Astrocyte (in vitro differentiated cells and primary cell): ENCODE results near the gene RYR2. TPM values are rescaled to one million over a fixed set of nuclear protein-coding genes. Genes with fewer than 3 reads are reported as not detected.

ENCODE experiments used
- DNase-seq: peaks from one replicate; pipeline ENCODE4 v3.0.0-alpha.2; 2010; ENCODE audit warnings: low read depth
- FAIRE-seq: peaks from 2 replicates; lab custom pipeline; 2011; peaks lifted over from hg19 to GRCh38; lab: Jason Lieb, UNC
- H2AFZ ChIP-seq: 2 replicates; pipeline ENCODE4 v1.6.0; 2012; ENCODE audit warnings: low read depth, low read length, inconsistent platforms
- H3K27ac ChIP-seq: 2 replicates; pipeline ENCODE4 v1.5.1; 2011; ENCODE audit warnings: low read depth, low read length, inconsistent platforms
- H3K27me3 ChIP-seq: 2 replicates; pipeline ENCODE4 v1.6.0; 2011; ENCODE audit warnings: low read length, inconsistent platforms; ENCODE audit not compliant: insufficient read depth
- H3K36me3 ChIP-seq: 2 replicates; pipeline ENCODE4 v1.5.1; 2011; ENCODE audit warnings: low read length, inconsistent platforms; ENCODE audit not compliant: insufficient read depth
- H3K4me1 ChIP-seq: 2 replicates; pipeline ENCODE4 v1.5.1; 2011; ENCODE audit warnings: low read length, inconsistent platforms; ENCODE audit not compliant: insufficient read depth
- H3K4me2 ChIP-seq: 2 replicates; pipeline ENCODE4 v1.6.0; 2012; ENCODE audit warnings: low read length, inconsistent platforms
- H3K4me3 ChIP-seq: 2 replicates; pipeline ENCODE4 v1.5.1; 2011; ENCODE audit warnings: low read depth, mild to moderate bottlenecking, low read length, inconsistent platforms; ENCODE audit not compliant: insufficient read depth
- H3K79me2 ChIP-seq: 2 replicates; pipeline ENCODE4 v1.6.0; 2012; ENCODE audit warnings: mild to moderate bottlenecking, low read length, inconsistent platforms; ENCODE audit not compliant: insufficient read depth
- H3K9ac ChIP-seq: 2 replicates; pipeline ENCODE4 v1.6.0; 2012; ENCODE audit warnings: mild to moderate bottlenecking, low read length, inconsistent platforms
- H3K9me3 ChIP-seq: 2 replicates; pipeline ENCODE4 v1.5.1; 2012; ENCODE audit warnings: low read depth, mild to moderate bottlenecking, low read length, inconsistent platforms; ENCODE audit not compliant: insufficient read depth
- H4K20me1 ChIP-seq: 2 replicates; pipeline ENCODE4 v1.6.0; 2012; ENCODE audit warnings: low read length, inconsistent platforms; ENCODE audit not compliant: insufficient read depth
- H3K27ac Mint-ChIP-seq: one replicate; pipeline ENCODE4 v1.8.0; 2021; ENCODE audit warnings: mild to moderate bottlenecking, mixed read lengths; ENCODE audit not compliant: unreplicated experiment
- H3K27me3 Mint-ChIP-seq: one replicate; pipeline ENCODE4 v1.8.0; 2021; ENCODE audit warnings: low read depth, mixed read lengths; ENCODE audit not compliant: unreplicated experiment
- H3K36me3 Mint-ChIP-seq: one replicate; pipeline ENCODE4 v1.8.0; 2021; ENCODE audit warnings: low read depth, mixed read lengths; ENCODE audit not compliant: unreplicated experiment
- H3K4me1 Mint-ChIP-seq: one replicate; pipeline ENCODE4 v1.8.0; 2021; ENCODE audit warnings: low read depth, mixed read lengths; ENCODE audit not compliant: unreplicated experiment
- H3K4me3 Mint-ChIP-seq: one replicate; pipeline ENCODE4 v1.8.0; 2021; ENCODE audit warnings: mild to moderate bottlenecking, moderate library complexity, mixed read lengths; ENCODE audit not compliant: unreplicated experiment
- H3K9me3 Mint-ChIP-seq: one replicate; pipeline ENCODE4 v1.8.0; 2021; ENCODE audit warnings: mild to moderate bottlenecking, mixed read lengths; ENCODE audit not compliant: unreplicated experiment
- EZH2 ChIP-seq: IDR thresholded peaks from 2 replicates; pipeline ENCODE4 v1.6.1; 2012; ENCODE audit warnings: mild to moderate bottlenecking, low read length, inconsistent platforms; ENCODE audit not compliant: insufficient read depth
- total RNA-seq: library from RNA; stranded (reverse); gene quantifications from 2 replicates; pipeline ENCODE4 v1.2.1, GENCODE V29; 2021
- TF ChIP-seq, protein P1 (sequence below): IDR thresholded peaks from 2 replicates; pipeline ENCODE4 v1.5.1; 2011; ENCODE audit warnings: low read depth, mild to moderate bottlenecking, inconsistent platforms, low read length, moderate library complexity; ENCODE audit not compliant: insufficient read depth

Gene RYR2
- total RNA-seq, 1 donor from 2014 or later: 0.30 TPM

- no peak for DNase-seq
- H3K27ac Mint-ChIP-seq: no peak overlapping the region
- H3K79me2 ChIP-seq: no peaks in the 10 kb centered on the region
- no peaks in the 10 kb centered on the region for H3K4me1 ChIP-seq
- no peaks in the 10 kb centered on the region for H3K9me3 Mint-ChIP-seq
- H3K4me3 ChIP-seq: no peak overlapping the region
- H3K9me3 ChIP-seq: no peaks in the 10 kb centered on the region
- no peak overlapping the region for H3K4me3 Mint-ChIP-seq
- no peak for TF ChIP-seq EZH2
- TF ChIP-seq, protein P1, sequence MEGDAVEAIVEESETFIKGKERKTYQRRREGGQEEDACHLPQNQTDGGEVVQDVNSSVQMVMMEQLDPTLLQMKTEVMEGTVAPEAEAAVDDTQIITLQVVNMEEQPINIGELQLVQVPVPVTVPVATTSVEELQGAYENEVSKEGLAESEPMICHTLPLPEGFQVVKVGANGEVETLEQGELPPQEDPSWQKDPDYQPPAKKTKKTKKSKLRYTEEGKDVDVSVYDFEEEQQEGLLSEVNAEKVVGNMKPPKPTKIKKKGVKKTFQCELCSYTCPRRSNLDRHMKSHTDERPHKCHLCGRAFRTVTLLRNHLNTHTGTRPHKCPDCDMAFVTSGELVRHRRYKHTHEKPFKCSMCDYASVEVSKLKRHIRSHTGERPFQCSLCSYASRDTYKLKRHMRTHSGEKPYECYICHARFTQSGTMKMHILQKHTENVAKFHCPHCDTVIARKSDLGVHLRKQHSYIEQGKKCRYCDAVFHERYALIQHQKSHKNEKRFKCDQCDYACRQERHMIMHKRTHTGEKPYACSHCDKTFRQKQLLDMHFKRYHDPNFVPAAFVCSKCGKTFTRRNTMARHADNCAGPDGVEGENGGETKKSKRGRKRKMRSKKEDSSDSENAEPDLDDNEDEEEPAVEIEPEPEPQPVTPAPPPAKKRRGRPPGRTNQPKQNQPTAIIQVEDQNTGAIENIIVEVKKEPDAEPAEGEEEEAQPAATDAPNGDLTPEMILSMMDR: no peak
- no peak overlapping the region for H3K9ac ChIP-seq
- no peak overlapping the region for H2AFZ ChIP-seq
- no peak for FAIRE-seq
- peaks cover 4% of the 10 kb centered on the region for H3K4me1 Mint-ChIP-seq
- no peaks in the 10 kb centered on the region for H3K36me3 ChIP-seq
- no peaks in the 10 kb centered on the region for H4K20me1 ChIP-seq
- H3K4me2 ChIP-seq: no peak overlapping the region
- no peaks in the 10 kb centered on the region for H3K36me3 Mint-ChIP-seq
- no peaks in the 10 kb centered on the region for H3K27me3 ChIP-seq
- H3K27ac ChIP-seq: no peak overlapping the region
- no peaks in the 10 kb centered on the region for H3K27me3 Mint-ChIP-seq
These were observed 670.7 kb downstream of the RYR2 start for GRCh38 chr1:237712586-237713157.

GRCh38 chr1:237713916-237714315 is 671.9 kb downstream of the RYR2 start:
- Mint-ChIP-seq H3K4me1 (peaks cover 4% of the 10 kb centered on the region), H3K9me3 (no peaks in the 10 kb centered on the region), H3K27ac (no peak overlapping the region), H3K27me3 (no peaks in the 10 kb centered on the region), H3K4me3 (no peak overlapping the region), H3K36me3 (no peaks in the 10 kb centered on the region)
- no peak overlapping the region for H2AFZ ChIP-seq
- no peaks in the 10 kb centered on the region for H3K9me3 ChIP-seq
- TF ChIP-seq EZH2: no peak
- DNase-seq (no peak), FAIRE-seq (no peak)
- no peak overlapping the region for H3K9ac ChIP-seq
- no peaks in the 10 kb centered on the region for H3K79me2 ChIP-seq
- no peak overlapping the region for H3K27ac ChIP-seq
- H3K36me3 ChIP-seq: no peaks in the 10 kb centered on the region
- no peaks in the 10 kb centered on the region for H3K4me1 ChIP-seq
- H4K20me1 ChIP-seq: no peaks in the 10 kb centered on the region
- H3K27me3 ChIP-seq: no peaks in the 10 kb centered on the region
- H3K4me3 ChIP-seq: no peak overlapping the region
- no peak overlapping the region for H3K4me2 ChIP-seq

DNA sequence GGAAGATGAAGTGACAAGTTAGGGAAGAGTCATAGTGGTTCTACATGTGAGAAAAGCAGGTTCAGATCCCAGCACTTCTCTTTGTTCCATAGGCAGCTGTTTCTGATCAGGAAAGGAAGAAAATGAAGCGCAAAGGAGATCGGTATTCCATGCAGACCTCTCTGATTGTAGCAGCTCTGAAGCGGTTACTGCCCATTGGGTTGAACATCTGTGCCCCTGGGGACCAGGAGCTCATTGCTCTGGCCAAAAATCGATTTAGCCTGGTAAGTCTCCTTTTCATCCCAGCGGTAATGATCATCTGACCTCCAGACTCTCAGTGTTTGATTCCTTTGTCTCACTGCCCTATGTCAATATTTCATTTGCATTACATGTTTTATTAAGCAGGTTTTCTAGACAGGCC is 675.1 kb downstream of the RYR2 start:
- no peak for TF ChIP-seq EZH2
- TF ChIP-seq, protein P1: no peak
- no peak overlapping the region for H3K4me2 ChIP-seq
- H3K27me3 ChIP-seq: no peaks in the 10 kb centered on the region
- H3K4me3 Mint-ChIP-seq: no peak overlapping the region
- H3K9me3 ChIP-seq: no peaks in the 10 kb centered on the region
- no peaks in the 10 kb centered on the region for H3K4me1 ChIP-seq
- H3K36me3 ChIP-seq: no peaks in the 10 kb centered on the region
- FAIRE-seq: no peak
- no peak overlapping the region for H2AFZ ChIP-seq
- no peak overlapping the region for H3K27ac Mint-ChIP-seq
- H3K79me2 ChIP-seq: no peaks in the 10 kb centered on the region
- H3K4me3 ChIP-seq: no peak overlapping the region
- no peaks in the 10 kb centered on the region for H3K36me3 Mint-ChIP-seq
- H3K9ac ChIP-seq: no peak overlapping the region
- no peak overlapping the region for H3K27ac ChIP-seq
- H3K4me1 Mint-ChIP-seq: no peaks in the 10 kb centered on the region
- no peaks in the 10 kb centered on the region for H3K27me3 Mint-ChIP-seq
- no peaks in the 10 kb centered on the region for H4K20me1 ChIP-seq
- no peak for DNase-seq
- no peaks in the 10 kb centered on the region for H3K9me3 Mint-ChIP-seq
